T-helper 17 cell (primary cell): Measurements from ENCODE around the gene ATP8B2. TPM values are rescaled to one million over a fixed set of nuclear protein-coding genes. Genes with fewer than 3 reads are reported as not detected.

Source experiments
- ATAC-seq: fragments of 150-1000 bp; cut with Tn5 transposase; 2 replicates; pipeline ENCODE4 v1.10.0; 2021; ENCODE audit warnings: mild to moderate bottlenecking, moderate library complexity
- DNase-seq, 3 donors: peaks; one replicate each; pipeline versions ENCODE4 v3.0.0 to v3.0.0-alpha.2; 2020 to 2021
- H3K9me3 ChIP-seq: one replicate; pipeline ENCODE4 v1.7.0; 2013; ENCODE audit warnings: low read length, mild to moderate bottlenecking; ENCODE audit not compliant: control insufficient read depth, poor library complexity, severe bottlenecking
- H3K27ac Mint-ChIP-seq: one replicate; pipeline ENCODE4 v1.8.0; 2022; ENCODE audit warnings: mild to moderate bottlenecking, moderate library complexity, mixed read lengths
- H3K27me3 Mint-ChIP-seq: one replicate; pipeline ENCODE4 v1.8.0; 2022; ENCODE audit warnings: mixed read lengths
- H3K36me3 Mint-ChIP-seq: one replicate; pipeline ENCODE4 v1.8.0; 2022; ENCODE audit warnings: low read depth, mixed read lengths
- H3K4me1 Mint-ChIP-seq: one replicate; pipeline ENCODE4 v1.8.0; 2022; ENCODE audit warnings: mild to moderate bottlenecking, mixed read lengths
- H3K4me3 Mint-ChIP-seq: one replicate; pipeline ENCODE4 v1.8.0; 2022; ENCODE audit warnings: mild to moderate bottlenecking, moderate library complexity, mixed read lengths
- total RNA-seq, 4 donors: library from RNA in 2 of 4; stranded (reverse) in 2 of 4; gene quantifications; one replicate each; pipeline ENCODE4 v1.2.3 and lab custom pipeline; 2022 to 2026

ATP8B2 gene
- total RNA-seq, 2 donors from 2014 or later, result 175 to 192 TPM

DNA sequence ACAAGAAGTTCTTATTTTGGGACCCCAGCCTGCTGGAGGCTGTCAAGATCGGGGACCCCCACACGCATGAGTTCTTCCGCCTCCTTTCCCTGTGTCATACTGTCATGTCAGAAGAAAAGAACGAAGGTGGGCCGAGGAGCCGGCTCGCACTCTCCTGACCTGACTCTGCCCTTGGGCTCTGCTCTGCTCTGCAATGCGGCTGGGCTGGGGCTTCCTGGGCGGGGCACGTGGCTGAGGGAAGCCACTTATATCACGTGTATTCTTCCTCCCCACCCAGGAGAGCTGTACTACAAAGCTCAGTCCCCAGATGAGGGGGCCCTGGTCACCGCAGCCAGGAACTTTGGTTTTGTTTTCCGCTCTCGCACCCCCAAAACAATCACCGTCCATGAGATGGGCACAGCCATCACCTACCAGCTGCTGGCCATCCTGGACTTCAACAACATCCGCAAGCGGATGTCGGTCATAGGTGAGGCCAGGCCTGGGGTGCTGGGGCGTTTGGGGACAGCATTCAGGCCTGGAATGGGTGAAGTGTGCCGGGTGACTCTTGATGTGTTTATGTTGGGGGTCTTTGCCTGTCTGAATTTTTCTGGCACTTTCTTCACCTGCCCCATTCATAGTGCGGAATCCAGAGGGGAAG, 17.6 kb downstream of the ATP8B2 start:
- H3K4me1 Mint-ChIP-seq, result peaks cover 74% of the 10 kb centered on the region
- H3K36me3 Mint-ChIP-seq, result peaks cover 31% of the 10 kb centered on the region
- ATAC-seq (peak; percentile 98), DNase-seq (peak; percentile 57 to 64 (median 61))
- no peaks in the 10 kb centered on the region for H3K9me3 ChIP-seq
- no peaks in the 10 kb centered on the region for H3K27me3 Mint-ChIP-seq
- H3K4me3 Mint-ChIP-seq, result peak overlapping the region; percentile 93
- peak overlapping the region; percentile 97 for H3K27ac Mint-ChIP-seq

DNA sequence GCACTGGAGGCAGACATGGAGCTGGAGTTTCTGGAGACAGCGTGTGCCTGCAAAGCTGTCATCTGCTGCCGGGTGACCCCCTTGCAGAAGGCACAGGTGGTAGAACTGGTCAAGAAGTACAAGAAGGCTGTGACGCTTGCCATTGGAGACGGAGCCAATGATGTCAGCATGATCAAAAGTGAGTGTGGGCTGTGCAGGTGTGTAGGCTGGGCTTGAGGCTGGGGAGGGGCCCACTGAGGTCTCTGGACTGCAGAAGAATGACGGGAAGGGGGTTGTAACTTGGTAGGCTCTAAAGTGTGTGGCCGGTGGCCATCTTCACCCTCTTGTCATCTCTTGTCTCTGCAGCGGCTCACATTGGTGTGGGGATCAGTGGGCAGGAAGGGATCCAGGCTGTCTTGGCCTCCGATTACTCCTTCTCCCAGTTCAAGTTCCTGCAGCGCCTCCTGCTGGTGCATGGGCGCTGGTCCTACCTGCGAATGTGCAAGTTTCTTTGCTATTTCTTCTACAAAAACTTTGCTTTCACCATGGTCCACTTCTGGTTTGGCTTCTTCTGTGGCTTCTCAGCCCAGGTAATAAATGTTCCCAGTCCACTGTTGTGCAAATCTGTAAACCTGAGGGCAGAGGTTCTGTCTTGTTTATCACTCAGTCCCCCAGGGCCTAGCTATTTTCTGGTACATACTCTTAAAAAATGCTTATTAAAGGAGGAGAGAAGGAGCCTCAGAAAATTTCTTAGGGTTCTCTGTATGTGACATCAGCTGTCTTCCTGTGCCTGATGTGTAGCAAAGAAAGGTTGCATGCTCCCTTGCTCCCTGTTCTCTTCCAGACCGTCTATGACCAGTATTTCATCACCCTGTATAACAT, 19.9 kb downstream of the ATP8B2 start:
- H3K9me3 ChIP-seq, result no peaks in the 10 kb centered on the region
- peaks cover 61% of the 10 kb centered on the region for H3K4me1 Mint-ChIP-seq
- DNase-seq (peak; percentile 64 to 82 (median 64)), ATAC-seq (peak; percentile 50)
- H3K27me3 Mint-ChIP-seq, result no peaks in the 10 kb centered on the region
- peak overlapping the region; percentile 97 for H3K27ac Mint-ChIP-seq
- H3K36me3 Mint-ChIP-seq, result peaks cover 27% of the 10 kb centered on the region
- peak overlapping the region; percentile 93 for H3K4me3 Mint-ChIP-seq

- no peak for DNase-seq
- no peak for ATAC-seq
- H3K36me3 Mint-ChIP-seq, result peaks cover 21% of the 10 kb centered on the region
- peak overlapping the region; percentile 45 for H3K4me3 Mint-ChIP-seq
- peaks cover 56% of the 10 kb centered on the region for H3K4me1 Mint-ChIP-seq
- H3K9me3 ChIP-seq, result no peaks in the 10 kb centered on the region
- no peaks in the 10 kb centered on the region for H3K27me3 Mint-ChIP-seq
- H3K27ac Mint-ChIP-seq, result no peak overlapping the region
These were observed 21.1 kb downstream of the ATP8B2 start for GRCh38 chr1:154346276-154346917.

DNA sequence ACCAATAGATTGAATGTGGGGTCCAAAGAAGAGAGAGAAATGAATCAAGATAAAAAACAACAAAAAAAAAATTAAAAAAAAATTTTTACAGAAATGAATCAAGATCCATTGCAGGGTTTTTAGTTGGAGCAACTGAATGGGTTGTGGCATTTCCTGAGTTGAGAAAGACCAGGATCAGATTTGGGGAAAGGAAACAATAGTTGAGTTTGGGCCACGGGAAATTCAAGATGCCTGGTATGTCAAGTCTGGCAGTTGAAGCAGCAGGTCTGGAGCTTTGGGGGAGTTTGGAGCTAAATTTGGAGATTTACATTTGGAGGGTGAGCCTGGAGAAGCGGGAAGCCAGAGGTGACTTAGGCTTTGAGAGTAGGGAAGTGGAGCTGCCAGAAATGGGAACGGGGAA, 22.6 kb downstream of the ATP8B2 start:
- ATAC-seq (no peak), DNase-seq (no peak)
- H3K4me1 Mint-ChIP-seq, result peaks cover 50% of the 10 kb centered on the region
- peak overlapping the region; percentile 5 for H3K4me3 Mint-ChIP-seq
- H3K27me3 Mint-ChIP-seq, result no peaks in the 10 kb centered on the region
- H3K36me3 Mint-ChIP-seq, result peaks cover 18% of the 10 kb centered on the region
- no peak overlapping the region for H3K27ac Mint-ChIP-seq
- no peaks in the 10 kb centered on the region for H3K9me3 ChIP-seq

GRCh38 chr1:154348429-154349076, 23.2 kb downstream of the ATP8B2 start:
- H3K27me3 Mint-ChIP-seq, result no peaks in the 10 kb centered on the region
- H3K36me3 Mint-ChIP-seq, result peaks cover 13% of the 10 kb centered on the region
- no peaks in the 10 kb centered on the region for H3K9me3 ChIP-seq
- no peak for DNase-seq
- H3K27ac Mint-ChIP-seq, result peak overlapping the region; percentile 49
- peaks cover 50% of the 10 kb centered on the region for H3K4me1 Mint-ChIP-seq
- H3K4me3 Mint-ChIP-seq, result peak overlapping the region; percentile 5
- ATAC-seq, result no peak

DNA sequence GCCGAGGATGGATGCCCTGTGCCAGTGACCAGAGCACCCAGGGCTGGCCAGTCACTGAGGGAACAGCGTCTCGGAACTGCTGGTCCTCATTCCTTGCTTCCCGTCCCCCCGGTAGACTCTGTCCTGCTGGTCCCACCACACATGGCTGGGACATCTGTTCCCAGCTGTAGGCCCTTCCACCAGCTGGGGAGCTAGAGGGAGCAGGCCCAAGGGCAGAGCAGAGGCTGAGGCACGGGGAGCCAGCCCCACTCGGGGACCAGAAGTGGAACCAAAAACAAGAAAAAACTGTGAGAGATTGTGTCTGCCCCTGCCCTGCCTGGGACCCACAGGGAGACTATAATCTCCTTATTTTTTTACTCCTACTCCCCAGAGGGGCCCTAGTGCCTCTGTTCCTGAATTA, 23.8 kb downstream of the ATP8B2 start:
- Mint-ChIP-seq H3K4me3 (no peak overlapping the region), H3K27me3 (no peaks in the 10 kb centered on the region), H3K27ac (peak overlapping the region; percentile 49), H3K4me1 (peaks cover 51% of the 10 kb centered on the region), H3K36me3 (peaks cover 9% of the 10 kb centered on the region)
- no peaks in the 10 kb centered on the region for H3K9me3 ChIP-seq
- no peak for ATAC-seq
- DNase-seq, result no peak

- peaks cover 3% of the 10 kb centered on the region for H3K36me3 Mint-ChIP-seq
- ATAC-seq (no peak), DNase-seq (no peak)
- H3K9me3 ChIP-seq, result no peaks in the 10 kb centered on the region
- H3K27me3 Mint-ChIP-seq, result no peaks in the 10 kb centered on the region
- H3K27ac Mint-ChIP-seq, result peak overlapping the region; percentile 49
- no peak overlapping the region for H3K4me3 Mint-ChIP-seq
- peaks cover 45% of the 10 kb centered on the region for H3K4me1 Mint-ChIP-seq
These were observed 25.1 kb downstream of the ATP8B2 start for GRCh38 chr1:154350383-154350782.

GRCh38 chr1:154351363-154352068, 26.2 kb downstream of the ATP8B2 start:
- peaks cover 38% of the 10 kb centered on the region for H3K4me1 Mint-ChIP-seq
- H3K36me3 Mint-ChIP-seq, result peaks cover 3% of the 10 kb centered on the region
- H3K4me3 Mint-ChIP-seq, result peak overlapping the region; percentile 31
- H3K27ac Mint-ChIP-seq, result peak overlapping the region; percentile 32
- no peaks in the 10 kb centered on the region for H3K27me3 Mint-ChIP-seq
- H3K9me3 ChIP-seq, result no peaks in the 10 kb centered on the region
- DNase-seq (no peak), ATAC-seq (no peak)

- H3K4me1 Mint-ChIP-seq, result peaks cover 34% of the 10 kb centered on the region
- peak; percentile 3 for ATAC-seq
These were observed 26.9 kb downstream of the ATP8B2 start for GRCh38 chr1:154352245-154352580.

DNA sequence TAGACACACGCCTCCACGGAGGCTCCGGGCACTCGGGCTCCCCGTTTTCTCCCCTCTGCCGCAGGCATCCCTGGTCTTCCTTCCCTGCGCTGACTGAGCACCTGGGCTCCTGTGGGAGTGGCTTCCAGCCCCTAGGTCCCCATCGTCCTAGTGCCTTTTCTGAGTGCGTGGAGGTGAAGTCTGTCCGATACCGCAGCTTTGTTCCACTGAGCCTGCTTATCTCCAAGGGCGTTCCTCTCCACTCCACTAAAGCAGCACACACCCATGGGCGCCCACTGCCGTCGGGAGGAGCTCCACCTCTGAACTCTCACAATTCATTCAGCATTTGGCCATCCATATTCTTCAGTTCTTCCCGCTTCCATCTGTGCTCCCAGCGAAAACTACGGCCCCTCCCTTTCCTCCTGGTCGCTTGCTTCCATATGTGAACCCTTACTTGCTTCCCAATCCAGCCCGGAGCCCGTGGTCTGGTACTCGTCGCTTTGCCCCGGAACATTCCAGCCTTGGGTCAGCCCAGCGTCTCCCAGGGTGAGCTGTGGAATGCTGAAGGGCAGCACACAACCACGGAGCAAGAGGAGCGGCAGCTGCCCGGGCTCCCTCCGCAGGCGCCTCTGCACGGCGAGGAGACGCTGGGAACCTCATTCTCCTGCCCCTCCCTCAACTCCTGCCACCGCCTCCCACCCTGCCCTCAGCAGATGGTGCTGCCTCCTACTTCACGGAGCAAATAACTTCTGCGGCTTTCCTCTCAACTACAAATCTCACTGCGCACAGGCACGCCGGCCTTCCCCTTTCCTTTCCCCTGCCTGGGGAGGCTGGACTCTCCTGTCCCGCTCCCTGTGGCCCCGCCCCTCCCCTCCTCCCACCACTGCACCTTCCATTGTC, 27.5 kb downstream of the ATP8B2 start:
- Mint-ChIP-seq H3K27me3 (no peaks in the 10 kb centered on the region), H3K36me3 (peaks cover 3% of the 10 kb centered on the region), H3K4me3 (peak overlapping the region; percentile 97), H3K4me1 (peaks cover 31% of the 10 kb centered on the region), H3K27ac (peak overlapping the region; percentile 93)
- peak in 2 of 3 donors; percentile 27 to 34 for DNase-seq
- ATAC-seq, result peak; percentile 83
- no peaks in the 10 kb centered on the region for H3K9me3 ChIP-seq

More at GRCh38 chr1:154352245-154352580, 26.9 kb downstream of the ATP8B2 start:
- Mint-ChIP-seq H3K4me3 (peak overlapping the region; percentile 97), H3K27me3 (no peaks in the 10 kb centered on the region), H3K27ac (peak overlapping the region; percentile 93), H3K36me3 (peaks cover 3% of the 10 kb centered on the region)
- no peak for DNase-seq
- H3K9me3 ChIP-seq, result no peaks in the 10 kb centered on the region

DNA sequence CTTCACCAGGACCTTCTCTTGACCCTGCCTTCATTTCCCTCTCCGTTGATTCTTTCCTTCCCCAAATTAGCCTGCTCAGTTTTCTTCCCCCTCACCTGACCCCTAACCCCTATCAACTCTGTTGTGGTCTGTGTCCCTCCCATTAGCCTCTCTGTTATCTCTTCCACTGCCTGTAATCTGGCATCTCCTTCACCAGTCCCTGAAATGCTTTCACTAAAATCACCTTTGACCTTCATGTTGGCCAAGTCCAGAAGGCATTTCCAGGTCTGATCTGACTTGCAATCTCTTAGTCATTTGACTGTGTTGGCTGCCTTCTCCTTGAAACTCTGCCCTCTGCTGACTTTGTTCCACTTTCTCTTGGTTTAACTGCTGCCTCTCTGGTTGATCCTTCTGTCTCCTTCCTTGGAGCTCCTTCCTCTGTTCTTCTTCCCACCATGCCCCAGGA, 28.2 kb downstream of the ATP8B2 start:
- no peaks in the 10 kb centered on the region for H3K27me3 Mint-ChIP-seq
- ATAC-seq (peak; percentile 59), DNase-seq (no peak)
- peaks cover 3% of the 10 kb centered on the region for H3K36me3 Mint-ChIP-seq
- H3K9me3 ChIP-seq, result no peaks in the 10 kb centered on the region
- peak overlapping the region; percentile 93 for H3K27ac Mint-ChIP-seq
- peaks cover 29% of the 10 kb centered on the region for H3K4me1 Mint-ChIP-seq
- H3K4me3 Mint-ChIP-seq, result peak overlapping the region; percentile 97

DNA sequence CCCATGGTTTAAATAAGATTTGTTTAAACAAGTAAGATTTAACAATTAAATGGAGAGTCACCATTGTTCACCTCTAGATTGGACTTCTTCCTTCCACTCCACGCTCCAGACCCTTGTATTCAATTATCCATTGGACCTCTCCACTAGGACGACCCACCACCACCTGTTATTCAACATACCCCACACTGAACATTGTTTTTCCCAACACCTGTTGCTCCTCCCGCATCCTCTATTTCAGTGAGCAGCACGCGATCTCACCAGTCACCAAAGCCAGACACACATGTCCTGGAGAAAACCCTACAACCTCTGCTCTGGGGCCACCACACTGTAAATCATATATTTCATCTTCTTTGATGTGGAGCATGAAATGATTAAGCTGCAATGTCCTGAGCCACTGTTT, 28.6 kb downstream of the ATP8B2 start:
- H3K27ac Mint-ChIP-seq, result peak overlapping the region; percentile 93
- no peaks in the 10 kb centered on the region for H3K27me3 Mint-ChIP-seq
- H3K36me3 Mint-ChIP-seq, result peaks cover 3% of the 10 kb centered on the region
- peak overlapping the region; percentile 97 for H3K4me3 Mint-ChIP-seq
- H3K9me3 ChIP-seq, result no peaks in the 10 kb centered on the region
- DNase-seq (no peak), ATAC-seq (no peak)
- H3K4me1 Mint-ChIP-seq, result peaks cover 29% of the 10 kb centered on the region
